ENCODE results near the gene TBCD.

- no peak for TF ChIP-seq EZH2 (IDR thresholded peaks at IDR 0.05; ENCODE audit: low read length, missing control alignments)
- TF ChIP-seq, protein P1, sequence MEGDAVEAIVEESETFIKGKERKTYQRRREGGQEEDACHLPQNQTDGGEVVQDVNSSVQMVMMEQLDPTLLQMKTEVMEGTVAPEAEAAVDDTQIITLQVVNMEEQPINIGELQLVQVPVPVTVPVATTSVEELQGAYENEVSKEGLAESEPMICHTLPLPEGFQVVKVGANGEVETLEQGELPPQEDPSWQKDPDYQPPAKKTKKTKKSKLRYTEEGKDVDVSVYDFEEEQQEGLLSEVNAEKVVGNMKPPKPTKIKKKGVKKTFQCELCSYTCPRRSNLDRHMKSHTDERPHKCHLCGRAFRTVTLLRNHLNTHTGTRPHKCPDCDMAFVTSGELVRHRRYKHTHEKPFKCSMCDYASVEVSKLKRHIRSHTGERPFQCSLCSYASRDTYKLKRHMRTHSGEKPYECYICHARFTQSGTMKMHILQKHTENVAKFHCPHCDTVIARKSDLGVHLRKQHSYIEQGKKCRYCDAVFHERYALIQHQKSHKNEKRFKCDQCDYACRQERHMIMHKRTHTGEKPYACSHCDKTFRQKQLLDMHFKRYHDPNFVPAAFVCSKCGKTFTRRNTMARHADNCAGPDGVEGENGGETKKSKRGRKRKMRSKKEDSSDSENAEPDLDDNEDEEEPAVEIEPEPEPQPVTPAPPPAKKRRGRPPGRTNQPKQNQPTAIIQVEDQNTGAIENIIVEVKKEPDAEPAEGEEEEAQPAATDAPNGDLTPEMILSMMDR (conservative IDR thresholded peaks at IDR 0.05 in 1 of 2, IDR thresholded peaks at IDR 0.05 in 1 of 2; ENCODE audit: low read depth in 1 of 2, low read length in 2 of 2) = no peak
These were observed 60.7 kb downstream of the TBCD start for GRCh38 chr17:82812601-82813000.

Data from fibroblast of lung (primary cell).